ENCODE data around the gene CITED4.

The CITED4 gene

DNA sequence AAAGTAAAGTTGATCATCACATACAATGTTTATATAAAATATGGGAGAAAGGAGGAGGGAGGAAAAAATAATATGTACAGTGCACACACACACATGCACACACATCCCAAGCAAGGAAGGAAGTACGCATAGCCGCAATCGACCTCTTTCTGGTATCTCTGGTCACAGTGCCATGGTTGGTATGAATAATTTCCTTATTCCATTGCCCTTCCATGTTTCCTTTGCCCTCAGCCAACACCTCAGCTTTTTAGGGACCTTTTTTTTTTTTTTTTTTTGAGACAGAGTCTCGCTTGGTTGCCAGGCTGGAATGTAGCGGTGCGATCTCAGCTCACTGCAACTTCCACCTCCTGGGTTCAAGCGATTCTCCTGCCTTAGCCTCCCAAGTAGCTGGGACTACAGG lies 20.6 kb downstream of the CITED4 start:
- H3K27me3 ChIP-seq (ENCODE audit: low read depth) = no peaks in the 10 kb centered on the region
- in situ Hi-C loops (cut with MboI; ENCODE audit: low sequenced_read_pairs) = no loop called here
- H3K4me3 ChIP-seq = no peak overlapping the region
- H3K9me3 ChIP-seq = no peaks in the 10 kb centered on the region
- peaks cover 3% of the 10 kb centered on the region; the same call in 1 of the 2 replicates for H3K36me3 ChIP-seq (replicated peaks)
- DNase-seq (ENCODE audit: low spot score in 2 of 2) = no peak
- H3K4me1 ChIP-seq = no peaks in the 10 kb centered on the region

DNA sequence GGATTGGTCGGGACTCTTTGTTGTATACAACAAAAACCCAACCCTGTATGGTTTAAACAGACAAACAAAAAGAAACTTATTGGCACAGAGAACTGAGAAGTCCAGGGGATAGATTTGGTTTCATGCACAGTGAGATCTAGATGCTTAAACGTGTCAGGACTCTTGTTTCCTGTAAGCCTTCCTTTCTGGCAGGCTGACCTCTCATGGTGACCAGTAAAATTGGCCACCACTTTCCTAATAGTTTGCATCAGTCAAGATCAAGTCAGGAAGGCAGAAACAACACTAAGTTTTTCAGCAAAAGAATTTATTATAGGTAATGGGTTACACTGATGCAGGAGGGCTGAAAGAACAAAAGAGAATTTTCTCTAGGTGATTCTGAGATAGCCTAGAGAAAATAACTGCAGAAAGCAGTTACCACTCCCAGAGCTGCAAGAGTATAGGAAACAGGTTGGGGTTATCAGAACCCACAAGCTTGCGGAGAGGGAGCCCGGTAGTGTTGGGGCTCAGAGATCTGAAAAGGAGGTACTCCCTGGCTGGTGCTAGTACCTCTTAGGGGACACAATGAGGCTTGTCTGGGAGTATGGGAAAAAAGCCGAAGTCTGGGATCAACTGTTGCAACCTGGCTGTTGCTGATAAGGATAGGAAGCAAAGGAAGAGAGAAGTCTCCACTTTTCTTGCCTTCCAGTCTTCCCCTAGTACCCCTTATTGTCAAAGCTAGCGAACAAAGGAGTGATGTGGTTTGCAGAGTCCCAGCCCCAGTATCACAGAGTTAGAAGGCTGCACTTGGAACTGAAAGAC lies 21.4 kb downstream of the CITED4 start:
- in situ Hi-C loops (cut with MboI; ENCODE audit: low sequenced_read_pairs) = no loop called here
- Histone ChIP-seq H3K27me3 (ENCODE audit: low read depth) (no peaks in the 10 kb centered on the region), H3K36me3 (replicated peaks) (peaks cover 3% of the 10 kb centered on the region; the same call in 1 of the 2 replicates), H3K4me1 (no peaks in the 10 kb centered on the region), H3K4me3 (no peak overlapping the region), H3K9me3 (no peaks in the 10 kb centered on the region)
- no peak for DNase-seq (ENCODE audit: low spot score in 2 of 2)

DNA sequence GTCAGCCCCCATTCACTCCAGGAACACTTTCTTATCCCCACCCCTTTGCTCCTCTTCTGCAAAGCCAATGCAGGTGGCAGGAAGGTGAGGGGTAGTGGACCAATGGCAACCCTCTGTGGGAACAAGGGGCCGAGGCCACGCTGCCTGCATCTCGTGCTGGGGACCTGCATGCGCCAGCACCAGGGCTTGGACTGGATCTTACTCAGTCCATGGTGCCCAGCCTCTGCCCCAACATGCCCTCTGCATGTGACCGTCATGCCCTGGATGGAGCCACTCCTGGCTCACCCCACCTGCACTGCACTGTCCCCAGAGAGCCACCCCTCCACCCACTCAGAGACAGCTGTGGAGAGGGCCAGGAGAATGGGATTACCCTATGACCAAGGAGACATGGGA lies 22.2 kb downstream of the CITED4 start:
- in situ Hi-C loops (cut with MboI; ENCODE audit: low sequenced_read_pairs) = no loop called here
- no peaks in the 10 kb centered on the region for H3K4me1 ChIP-seq
- no peak overlapping the region for H3K4me3 ChIP-seq
- no peak for DNase-seq (ENCODE audit: low spot score in 2 of 2)
- no peaks in the 10 kb centered on the region for H3K27me3 ChIP-seq (ENCODE audit: low read depth)
- H3K9me3 ChIP-seq = no peaks in the 10 kb centered on the region
- H3K36me3 ChIP-seq (replicated peaks) = peaks cover 6% of the 10 kb centered on the region

DNA sequence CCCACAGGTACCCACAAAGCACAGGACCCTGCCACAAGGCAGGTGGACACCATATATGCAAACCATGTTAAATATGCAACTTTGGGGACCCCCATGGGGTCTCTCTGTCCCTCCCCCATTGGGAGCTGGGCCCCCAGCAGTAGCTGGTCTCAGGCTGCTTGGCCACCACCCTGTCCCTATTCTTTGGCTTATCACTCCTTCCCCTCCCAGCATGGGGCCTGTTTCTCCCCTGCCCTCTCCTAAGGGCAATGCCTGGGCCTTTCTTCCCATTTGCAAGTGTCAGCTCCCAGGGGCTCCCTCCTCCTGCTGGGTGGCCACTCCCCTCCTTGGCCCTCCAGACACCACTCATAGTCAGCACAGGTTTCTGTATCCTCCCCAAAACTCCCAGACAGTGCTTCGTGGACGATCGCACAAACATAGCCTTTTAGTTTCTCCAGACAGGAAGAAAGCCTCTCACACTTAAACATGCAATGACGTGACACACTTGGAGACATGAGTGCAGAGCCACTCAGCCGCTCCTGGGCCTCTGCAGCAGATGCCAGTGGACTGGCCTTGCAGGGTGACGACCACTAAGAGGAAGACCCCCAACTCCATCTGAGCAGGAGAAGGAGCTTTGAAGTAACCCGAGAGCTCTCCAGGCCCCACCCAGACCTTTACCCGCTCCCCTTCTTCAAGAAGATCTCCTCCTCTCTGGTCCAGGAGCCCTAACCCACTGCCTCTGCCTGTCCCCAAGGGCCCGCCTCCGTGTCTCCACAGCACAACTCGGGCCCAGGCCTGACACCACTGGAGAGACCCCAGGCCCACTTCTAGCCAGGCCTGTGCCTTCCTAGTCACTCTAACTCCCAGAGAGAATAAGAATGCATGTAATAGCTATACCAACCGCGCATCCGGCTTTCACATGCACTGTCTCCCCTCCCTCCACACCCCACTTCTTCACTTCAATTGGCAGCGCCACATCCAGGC lies 22.9 kb downstream of the CITED4 start:
- no peak for DNase-seq (ENCODE audit: low spot score in 2 of 2)
- in situ Hi-C loops (cut with MboI; ENCODE audit: low sequenced_read_pairs) = no loop called here
- Histone ChIP-seq H3K27me3 (ENCODE audit: low read depth) (no peaks in the 10 kb centered on the region), H3K36me3 (replicated peaks) (peaks cover 6% of the 10 kb centered on the region), H3K9me3 (no peaks in the 10 kb centered on the region), H3K4me1 (no peaks in the 10 kb centered on the region), H3K4me3 (no peak overlapping the region)

DNA sequence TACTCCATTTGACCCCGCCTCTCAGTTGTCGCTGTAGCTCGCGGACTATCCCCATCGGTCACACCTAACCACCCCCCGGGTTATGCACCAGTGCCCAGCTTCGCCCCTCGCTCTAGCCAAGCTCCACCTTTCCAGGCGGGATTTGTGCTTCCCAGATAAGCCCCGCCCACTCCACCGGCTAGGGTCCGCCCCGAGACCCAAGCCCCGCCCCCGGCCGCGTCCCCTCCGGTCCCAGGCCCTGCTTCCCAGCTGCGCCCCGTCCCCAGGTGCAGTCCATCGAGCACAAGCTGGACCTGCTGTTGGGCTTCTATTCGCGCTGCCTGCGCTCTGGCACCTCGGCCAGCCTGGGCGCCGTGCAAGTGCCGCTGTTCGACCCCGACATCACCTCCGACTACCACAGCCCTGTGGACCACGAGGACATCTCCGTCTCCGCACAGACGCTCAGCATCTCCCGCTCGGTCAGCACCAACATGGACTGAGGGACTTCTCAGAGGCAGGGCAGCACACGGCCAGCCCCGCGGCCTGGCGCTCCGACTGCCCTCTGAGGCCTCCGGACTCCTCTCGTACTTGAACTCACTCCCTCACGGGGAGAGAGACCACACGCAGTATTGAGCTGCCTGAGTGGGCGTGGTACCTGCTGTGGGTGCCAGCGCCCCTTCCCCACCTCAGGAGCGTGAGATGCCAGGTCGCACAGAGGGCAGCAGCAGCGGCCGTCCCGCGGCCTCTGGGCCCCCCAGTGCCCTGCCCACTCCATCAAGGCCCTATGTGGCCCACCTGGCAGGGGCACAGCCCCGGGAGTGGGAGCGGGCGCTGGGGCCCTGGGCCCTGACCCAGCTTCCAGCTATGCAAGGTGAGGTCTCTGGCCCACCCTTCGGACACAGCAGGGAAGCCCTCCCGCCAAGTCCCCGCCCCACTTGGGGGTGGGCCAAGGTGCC lies 23.9 kb downstream of the CITED4 start:
- DNase-seq (ENCODE audit: low spot score in 2 of 2) = peak in 1 of 2 experiments; percentile 30
- no peaks in the 10 kb centered on the region for H3K4me1 ChIP-seq
- in situ Hi-C loops (cut with MboI; ENCODE audit: low sequenced_read_pairs) = no loop called here

DNA sequence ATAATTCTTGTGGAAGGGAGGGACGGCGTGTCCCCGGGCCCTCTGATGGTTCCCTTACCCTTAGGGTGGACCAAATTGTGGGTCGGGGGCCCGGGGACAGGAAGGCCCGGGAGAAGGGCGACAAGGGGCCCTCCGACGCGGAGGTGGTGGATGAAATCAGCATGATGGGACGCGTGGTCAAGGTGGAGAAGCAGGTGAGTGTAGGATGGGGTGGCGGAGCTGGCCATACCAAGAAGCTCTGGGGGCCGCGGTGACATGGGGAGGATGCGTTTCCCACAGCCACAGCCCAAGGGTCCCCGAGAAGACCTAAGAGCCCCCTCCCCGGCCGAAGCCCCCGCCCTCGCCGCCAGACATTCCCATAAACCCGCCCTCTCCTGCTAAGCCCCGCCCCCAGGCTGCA lies 24.6 kb downstream of the CITED4 start:
- Histone ChIP-seq H3K27me3 (ENCODE audit: low read depth) (no peaks in the 10 kb centered on the region), H3K36me3 (replicated peaks) (peaks cover 6% of the 10 kb centered on the region), H3K4me1 (no peaks in the 10 kb centered on the region), H3K4me3 (no peak overlapping the region), H3K9me3 (no peaks in the 10 kb centered on the region)
- in situ Hi-C loops (cut with MboI; ENCODE audit: low sequenced_read_pairs) = no loop called here
- no peak for DNase-seq (ENCODE audit: low spot score in 2 of 2)

More for the DNA sequence above, 23.9 kb downstream of the CITED4 start:
- Histone ChIP-seq H3K36me3 (replicated peaks) (peaks cover 6% of the 10 kb centered on the region), H3K27me3 (ENCODE audit: low read depth) (no peaks in the 10 kb centered on the region), H3K4me3 (no peak overlapping the region), H3K9me3 (no peaks in the 10 kb centered on the region)

DNA sequence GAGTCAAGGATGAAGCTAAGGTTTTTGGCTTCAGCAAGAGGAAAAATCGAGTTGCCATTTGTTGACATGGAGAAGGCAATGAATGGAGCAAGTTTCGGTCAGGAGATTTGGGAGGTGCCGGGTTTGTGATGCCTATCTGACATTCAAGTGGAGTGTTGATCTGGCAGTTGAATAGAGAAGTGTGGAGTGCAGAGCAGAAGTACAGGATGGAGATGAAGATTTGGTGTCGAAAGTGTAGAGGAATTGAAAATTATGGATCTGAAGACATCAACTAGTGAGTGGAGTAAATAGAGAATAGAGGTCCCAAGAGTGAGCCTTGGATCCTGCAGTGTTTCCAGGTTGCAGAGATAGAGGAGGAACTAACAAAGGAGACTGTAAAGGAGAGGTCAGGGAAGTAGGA lies 25.9 kb downstream of the CITED4 start:
- H3K4me1 ChIP-seq = no peaks in the 10 kb centered on the region
- in situ Hi-C loops (cut with MboI; ENCODE audit: low sequenced_read_pairs) = no loop called here
- peaks cover 6% of the 10 kb centered on the region for H3K36me3 ChIP-seq (replicated peaks)
- no peak for DNase-seq (ENCODE audit: low spot score in 2 of 2)
- H3K4me3 ChIP-seq = no peak overlapping the region
- no peaks in the 10 kb centered on the region for H3K27me3 ChIP-seq (ENCODE audit: low read depth)
- no peaks in the 10 kb centered on the region for H3K9me3 ChIP-seq

DNA sequence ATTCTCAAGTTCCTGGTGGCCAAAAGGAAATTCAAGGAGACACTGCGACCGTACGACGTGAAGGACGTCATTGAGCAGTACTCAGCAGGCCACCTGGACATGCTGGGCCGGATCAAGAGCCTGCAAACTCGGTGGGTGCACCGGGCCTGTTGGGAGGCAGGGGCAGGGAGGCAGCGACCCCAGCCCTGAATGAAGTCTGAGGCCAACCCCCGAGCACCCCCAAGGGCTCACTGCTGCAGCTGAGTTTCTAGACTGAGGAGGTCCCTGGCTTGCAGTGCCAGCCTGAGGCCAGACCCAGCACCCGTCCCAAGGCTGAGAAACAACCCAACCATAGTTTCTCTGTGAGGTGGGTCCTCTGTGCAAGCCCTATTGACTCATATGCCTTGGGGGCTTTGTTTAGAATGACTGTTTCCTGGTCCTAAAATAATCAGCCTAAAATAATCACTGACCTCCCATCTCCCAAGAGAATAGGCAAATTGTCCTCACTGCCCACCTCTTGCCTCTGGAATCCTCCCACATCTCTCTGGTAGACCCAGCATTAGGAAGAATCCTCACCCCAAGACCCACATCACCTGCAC lies 27.1 kb downstream of the CITED4 start:
- Histone ChIP-seq H3K4me1 (no peaks in the 10 kb centered on the region), H3K4me3 (no peak overlapping the region), H3K9me3 (no peaks in the 10 kb centered on the region), H3K36me3 (replicated peaks) (peaks cover 6% of the 10 kb centered on the region), H3K27me3 (ENCODE audit: low read depth) (no peaks in the 10 kb centered on the region)
- in situ Hi-C loops (cut with MboI; ENCODE audit: low sequenced_read_pairs) = no loop called here
- DNase-seq (ENCODE audit: low spot score in 2 of 2) = no peak

DNA sequence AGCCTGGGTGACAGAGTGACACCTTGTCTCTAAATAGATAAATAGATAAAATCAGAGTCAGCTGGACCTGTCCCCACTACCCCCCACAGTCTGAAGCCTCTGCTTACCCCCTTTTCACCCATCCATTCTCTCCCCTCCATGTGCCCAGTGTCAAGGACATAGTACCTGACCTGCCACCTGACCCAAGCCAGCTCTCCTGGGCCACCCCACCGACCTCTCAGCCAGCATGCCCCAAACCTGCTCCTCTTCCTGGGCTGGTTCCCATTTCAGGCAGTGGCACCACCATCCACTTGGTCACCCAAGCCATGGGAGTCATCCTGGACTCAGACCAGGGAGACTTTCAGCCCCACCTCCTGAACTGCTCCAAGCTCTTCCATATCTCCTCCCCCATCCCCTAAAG lies 28.2 kb downstream of the CITED4 start:
- Histone ChIP-seq H3K4me3 (no peak overlapping the region), H3K36me3 (replicated peaks) (peaks cover 6% of the 10 kb centered on the region), H3K9me3 (no peaks in the 10 kb centered on the region), H3K4me1 (no peaks in the 10 kb centered on the region), H3K27me3 (ENCODE audit: low read depth) (no peaks in the 10 kb centered on the region)
- DNase-seq (ENCODE audit: low spot score in 2 of 2) = no peak
- in situ Hi-C loops (cut with MboI; ENCODE audit: low sequenced_read_pairs) = no loop called here

DNA sequence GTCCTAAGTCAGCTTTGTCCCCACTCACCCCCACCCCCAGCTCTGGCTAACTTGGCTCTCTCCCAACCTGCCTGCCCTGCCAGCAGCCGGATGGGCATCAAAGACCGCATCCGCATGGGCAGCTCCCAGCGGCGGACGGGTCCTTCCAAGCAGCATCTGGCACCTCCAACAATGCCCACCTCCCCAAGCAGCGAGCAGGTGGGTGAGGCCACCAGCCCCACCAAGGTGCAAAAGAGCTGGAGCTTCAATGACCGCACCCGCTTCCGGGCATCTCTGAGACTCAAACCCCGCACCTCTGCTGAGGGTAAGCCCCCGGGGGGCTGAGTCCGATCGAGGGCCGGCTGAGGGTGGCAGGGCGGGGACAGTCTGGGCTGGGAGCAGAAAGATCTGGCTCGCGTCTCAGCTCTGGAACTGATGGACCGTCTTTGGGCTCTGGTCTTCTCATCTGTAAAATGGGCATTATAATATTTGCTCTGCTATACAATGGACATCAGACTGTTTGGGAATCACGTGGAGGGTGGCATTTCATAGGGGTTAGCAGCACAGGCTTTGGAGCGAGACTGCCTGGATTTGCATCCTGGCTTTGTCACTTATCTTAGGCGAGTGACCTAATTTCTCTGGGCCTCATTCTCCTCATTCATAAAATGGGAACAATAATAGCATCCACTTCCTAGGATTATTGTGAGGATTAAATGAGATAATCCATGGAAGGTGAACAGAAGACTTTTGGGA lies 31.0 kb downstream of the CITED4 start:
- H3K27me3 ChIP-seq (ENCODE audit: low read depth) = no peaks in the 10 kb centered on the region
- in situ Hi-C loops (cut with MboI; ENCODE audit: low sequenced_read_pairs) = no loop called here
- no peak for DNase-seq (ENCODE audit: low spot score in 2 of 2)

DNA sequence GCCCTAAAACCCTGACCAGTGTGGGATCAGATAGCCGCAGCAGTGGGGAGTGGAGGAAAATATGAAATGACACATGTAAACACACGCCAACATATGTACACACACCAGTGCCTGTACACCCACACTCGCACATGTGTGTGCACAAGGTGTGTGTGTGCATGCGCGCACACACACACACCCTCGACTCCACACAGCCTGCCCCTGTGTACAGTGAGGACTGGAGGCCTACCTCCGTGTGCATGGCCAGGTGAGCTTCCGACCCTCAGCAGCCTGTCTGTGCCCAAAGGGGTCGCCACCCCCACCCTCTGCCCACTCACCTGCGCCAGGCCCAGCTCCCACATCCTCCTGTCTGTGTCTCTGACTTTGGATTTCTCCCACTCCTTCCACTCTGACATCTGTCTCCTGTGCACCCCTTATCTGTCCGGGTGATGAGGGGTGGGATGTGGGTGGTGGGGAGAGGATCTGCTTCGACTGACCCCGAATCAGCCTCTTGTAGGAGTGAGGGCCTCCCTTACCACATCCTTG lies 31.7 kb downstream of the CITED4 start:
- in situ Hi-C loops (cut with MboI; ENCODE audit: low sequenced_read_pairs) = no loop called here

More for the DNA sequence above, 31.0 kb downstream of the CITED4 start:
- H3K4me3 ChIP-seq = no peak overlapping the region
- H3K36me3 ChIP-seq (replicated peaks) = peaks cover 3% of the 10 kb centered on the region; the same call in 1 of the 2 replicates
- no peaks in the 10 kb centered on the region for H3K4me1 ChIP-seq
- H3K9me3 ChIP-seq = no peaks in the 10 kb centered on the region

DNA sequence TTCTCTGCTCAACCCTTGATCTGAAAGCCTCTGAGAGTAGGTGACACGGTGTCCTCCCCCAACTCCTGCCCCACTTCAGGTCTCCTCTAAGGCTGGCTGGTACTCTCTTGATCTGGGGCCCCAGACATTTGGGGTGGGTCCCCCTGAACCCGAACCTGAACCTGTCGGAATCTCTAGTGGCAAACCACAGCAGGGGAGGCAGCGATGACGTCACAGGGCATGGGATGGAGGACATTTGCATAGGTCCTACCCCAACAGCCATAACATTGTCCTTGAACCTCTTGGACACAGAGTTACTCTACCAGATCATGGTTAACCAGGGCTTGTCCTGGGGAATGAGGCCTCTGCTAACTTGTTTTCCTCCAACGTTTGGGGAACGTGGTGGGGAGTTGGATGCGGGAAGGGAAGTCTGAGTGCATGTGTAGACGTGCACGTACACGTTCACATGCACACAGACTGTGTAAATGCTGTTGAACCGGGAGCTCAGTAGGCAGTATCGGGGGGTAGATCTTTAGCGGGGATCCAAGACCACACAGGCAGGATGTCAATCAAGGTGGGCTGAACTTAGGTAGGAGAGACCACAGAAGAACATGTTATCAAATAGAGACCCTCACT lies 32.4 kb downstream of the CITED4 start:
- H3K36me3 ChIP-seq (replicated peaks) = no peaks in the 10 kb centered on the region; the same call in 1 of the 2 replicates
- no peak overlapping the region for H3K4me3 ChIP-seq
- H3K27me3 ChIP-seq (ENCODE audit: low read depth) = no peaks in the 10 kb centered on the region
- no peak for DNase-seq (ENCODE audit: low spot score in 2 of 2)
- in situ Hi-C loops (cut with MboI; ENCODE audit: low sequenced_read_pairs) = no loop called here
- H3K4me1 ChIP-seq = peaks cover 3% of the 10 kb centered on the region; the same call in 1 of the 2 replicates
- no peaks in the 10 kb centered on the region for H3K9me3 ChIP-seq

More for the DNA sequence above, 31.7 kb downstream of the CITED4 start:
- Histone ChIP-seq H3K27me3 (ENCODE audit: low read depth) (no peaks in the 10 kb centered on the region), H3K4me3 (no peak overlapping the region), H3K9me3 (no peaks in the 10 kb centered on the region), H3K36me3 (replicated peaks) (peaks cover 2% of the 10 kb centered on the region), H3K4me1 (no peaks in the 10 kb centered on the region)
- no peak for DNase-seq (ENCODE audit: low spot score in 2 of 2)

All from HAP-1 (cell line).